ENCODE measurements around the gene PTGR2.

GRCh38 chr14:73815849-73816248, 35.8 kb upstream of the PTGR2 start:
- TF ChIP-seq, protein P1, sequence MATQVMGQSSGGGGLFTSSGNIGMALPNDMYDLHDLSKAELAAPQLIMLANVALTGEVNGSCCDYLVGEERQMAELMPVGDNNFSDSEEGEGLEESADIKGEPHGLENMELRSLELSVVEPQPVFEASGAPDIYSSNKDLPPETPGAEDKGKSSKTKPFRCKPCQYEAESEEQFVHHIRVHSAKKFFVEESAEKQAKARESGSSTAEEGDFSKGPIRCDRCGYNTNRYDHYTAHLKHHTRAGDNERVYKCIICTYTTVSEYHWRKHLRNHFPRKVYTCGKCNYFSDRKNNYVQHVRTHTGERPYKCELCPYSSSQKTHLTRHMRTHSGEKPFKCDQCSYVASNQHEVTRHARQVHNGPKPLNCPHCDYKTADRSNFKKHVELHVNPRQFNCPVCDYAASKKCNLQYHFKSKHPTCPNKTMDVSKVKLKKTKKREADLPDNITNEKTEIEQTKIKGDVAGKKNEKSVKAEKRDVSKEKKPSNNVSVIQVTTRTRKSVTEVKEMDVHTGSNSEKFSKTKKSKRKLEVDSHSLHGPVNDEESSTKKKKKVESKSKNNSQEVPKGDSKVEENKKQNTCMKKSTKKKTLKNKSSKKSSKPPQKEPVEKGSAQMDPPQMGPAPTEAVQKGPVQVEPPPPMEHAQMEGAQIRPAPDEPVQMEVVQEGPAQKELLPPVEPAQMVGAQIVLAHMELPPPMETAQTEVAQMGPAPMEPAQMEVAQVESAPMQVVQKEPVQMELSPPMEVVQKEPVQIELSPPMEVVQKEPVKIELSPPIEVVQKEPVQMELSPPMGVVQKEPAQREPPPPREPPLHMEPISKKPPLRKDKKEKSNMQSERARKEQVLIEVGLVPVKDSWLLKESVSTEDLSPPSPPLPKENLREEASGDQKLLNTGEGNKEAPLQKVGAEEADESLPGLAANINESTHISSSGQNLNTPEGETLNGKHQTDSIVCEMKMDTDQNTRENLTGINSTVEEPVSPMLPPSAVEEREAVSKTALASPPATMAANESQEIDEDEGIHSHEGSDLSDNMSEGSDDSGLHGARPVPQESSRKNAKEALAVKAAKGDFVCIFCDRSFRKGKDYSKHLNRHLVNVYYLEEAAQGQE (IDR thresholded peaks at IDR 0.05; ENCODE audit: insufficient read depth in 1 of 2, low read depth in 2 of 2, low read length in 2 of 2): no peak
- TF ChIP-seq POLR2AphosphoS5 (IDR thresholded peaks at IDR 0.05; ENCODE audit: low read depth, low read length) (no peak), SIN3A (IDR thresholded peaks at IDR 0.05; ENCODE audit: borderline replicate concordance, insufficient read depth, low read length) (no peak), TAF1 (IDR thresholded peaks at IDR 0.05; ENCODE audit: borderline replicate concordance, insufficient read depth, low read length) (no peak)

All from PFSK-1 (cell line).